GM10248 (cell line): ENCODE data around the gene GLIS1.

Experiments used
- CTCF ChIA-PET: fragments of 300-600 bp; sonication (Branson Sonifier 250); formaldehyde crosslinking; extraction: SDS; loops from one replicate; lab custom pipeline; 2021; ENCODE audit warnings: antibody characterized with exemption; lab: Yijun Ruan, JAX
- POLR2A ChIA-PET: fragments of 350-650 bp; sonication (Branson Sonifier 250); formaldehyde crosslinking; extraction: SDS; loops from one replicate; lab custom pipeline; 2020; ENCODE audit warnings: antibody characterized with exemption; lab: Yijun Ruan, JAX
- DNase-seq: peaks from one replicate; pipeline ENCODE4 v3.0.0; 2012; ENCODE audit errors: extremely low spot score
- TF ChIP-seq, protein P1 (sequence below): IDR thresholded peaks from 2 replicates; pipeline ENCODE4 v1.5.1; 2012; ENCODE audit warnings: mild to moderate bottlenecking, low read depth; ENCODE audit errors: extremely low read depth, missing control alignments, control extremely low read depth

GLIS1 gene

GRCh38 chr1:53769780-53770179 lies 30.8 kb upstream of the GLIS1 start:
- DNase-seq: no peak
- TF ChIP-seq, protein P1, sequence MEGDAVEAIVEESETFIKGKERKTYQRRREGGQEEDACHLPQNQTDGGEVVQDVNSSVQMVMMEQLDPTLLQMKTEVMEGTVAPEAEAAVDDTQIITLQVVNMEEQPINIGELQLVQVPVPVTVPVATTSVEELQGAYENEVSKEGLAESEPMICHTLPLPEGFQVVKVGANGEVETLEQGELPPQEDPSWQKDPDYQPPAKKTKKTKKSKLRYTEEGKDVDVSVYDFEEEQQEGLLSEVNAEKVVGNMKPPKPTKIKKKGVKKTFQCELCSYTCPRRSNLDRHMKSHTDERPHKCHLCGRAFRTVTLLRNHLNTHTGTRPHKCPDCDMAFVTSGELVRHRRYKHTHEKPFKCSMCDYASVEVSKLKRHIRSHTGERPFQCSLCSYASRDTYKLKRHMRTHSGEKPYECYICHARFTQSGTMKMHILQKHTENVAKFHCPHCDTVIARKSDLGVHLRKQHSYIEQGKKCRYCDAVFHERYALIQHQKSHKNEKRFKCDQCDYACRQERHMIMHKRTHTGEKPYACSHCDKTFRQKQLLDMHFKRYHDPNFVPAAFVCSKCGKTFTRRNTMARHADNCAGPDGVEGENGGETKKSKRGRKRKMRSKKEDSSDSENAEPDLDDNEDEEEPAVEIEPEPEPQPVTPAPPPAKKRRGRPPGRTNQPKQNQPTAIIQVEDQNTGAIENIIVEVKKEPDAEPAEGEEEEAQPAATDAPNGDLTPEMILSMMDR: no peak
- POLR2A ChIA-PET: no interaction called here
- CTCF ChIA-PET: no interaction called here

DNA sequence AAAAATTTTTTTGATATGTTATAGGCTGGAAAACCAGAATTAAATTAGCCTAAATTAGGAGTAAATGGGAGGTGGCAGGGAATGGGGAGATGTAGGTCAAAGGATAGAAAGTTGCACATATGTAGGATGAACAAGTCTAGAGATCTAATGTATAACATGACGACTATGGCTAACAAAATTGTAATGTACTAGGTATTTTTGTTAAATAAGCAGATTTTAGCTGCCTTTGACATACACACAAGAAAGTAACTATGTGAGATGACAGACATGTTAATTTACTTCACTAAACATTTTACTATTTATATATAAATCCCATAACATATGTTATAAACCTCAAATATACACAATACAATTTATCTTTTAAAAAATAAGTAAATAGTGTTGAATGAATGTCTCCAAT lies 30.2 kb upstream of the GLIS1 start:
- no peak for DNase-seq
- TF ChIP-seq, protein P1: no peak
- ChIA-PET CTCF (no interaction called here), POLR2A (no interaction called here)

- no peak for DNase-seq
- ChIA-PET POLR2A (no interaction called here), CTCF (interaction anchor here (0.8 to 6.3 kb wide), 11 partner anchors 8 to 45 kb away, joined by 3 to 38 read pairs (median 3); no protein-coding TSS in a partner anchor)
- TF ChIP-seq, protein P1: no peak
Measured at GRCh38 chr1:53766831-53767405, 28.0 kb upstream of the GLIS1 start.

- ChIA-PET POLR2A (no interaction called here), CTCF (interaction anchor here (0.8 to 6.3 kb wide), 10 partner anchors 8 to 280 kb away, joined by 3 to 38 read pairs (median 3); no protein-coding TSS in a partner anchor)
- no peak for DNase-seq
- TF ChIP-seq, protein P1: no peak
Measured at GRCh38 chr1:53766194-53766742, 27.3 kb upstream of the GLIS1 start.

DNA sequence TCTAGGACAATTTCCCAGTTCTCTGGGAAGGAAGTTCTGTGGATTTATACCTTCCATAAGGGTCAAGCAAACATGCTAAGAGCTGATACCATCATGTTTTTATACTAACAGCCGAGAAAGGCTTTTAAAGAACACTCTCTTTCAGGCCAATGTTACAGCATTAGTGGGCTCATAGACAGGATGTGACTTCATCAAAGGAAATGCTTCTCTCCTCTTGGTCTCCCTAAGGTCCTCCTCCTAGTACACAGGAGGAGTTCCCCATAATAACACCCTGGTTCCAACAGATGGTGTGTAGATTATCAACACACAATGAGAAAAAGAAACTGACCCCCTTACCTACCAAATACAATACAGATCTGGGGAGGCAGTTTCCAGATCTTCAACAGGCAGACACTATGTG lies 26.7 kb upstream of the GLIS1 start:
- ChIA-PET CTCF (interaction anchor here (0.9 to 6.3 kb wide), 6 partner anchors 9 to 279 kb away, joined by 3 to 38 read pairs (median 3); no protein-coding TSS in a partner anchor), POLR2A (no interaction called here)
- TF ChIP-seq, protein P1: no peak
- DNase-seq: no peak

GRCh38 chr1:53763911-53764310 lies 24.9 kb upstream of the GLIS1 start:
- no peak for DNase-seq
- ChIA-PET CTCF (interaction anchor here (1.0 to 6.3 kb wide), 4 partner anchors 10 to 96 kb away, joined by 3 to 38 read pairs (median 6); no protein-coding TSS in a partner anchor), POLR2A (no interaction called here)
- TF ChIP-seq, protein P1: no peak
